ENCODE measurements around the gene ANAPC7.
"Not testable (repeated sequence)": the region's sequence is repeated elsewhere in the genome, so short reads cannot be mapped to it uniquely, and the experiment has no call there.

Gene ANAPC7

GRCh38 chr12:110342157-110342556 is 61.4 kb downstream of the ANAPC7 start:
- H3K4me3 ChIP-seq (ENCODE audit: low read depth, low read length): no peak overlapping the region
- in situ Hi-C loops (cut with HindIII; ENCODE audit: low sequenced_read_pairs): no loop called here
- no peak for TF ChIP-seq CTCF (IDR thresholded peaks at IDR 0.05; ENCODE audit: low read depth, low read length, missing control alignments)

GRCh38 chr12:110340706-110341105 is 62.8 kb downstream of the ANAPC7 start:
- no peak for DNase-seq (ENCODE audit: low read depth)
- no peak overlapping the region for H3K4me3 ChIP-seq (ENCODE audit: low read depth, low read length)
- TF ChIP-seq CTCF (IDR thresholded peaks at IDR 0.05; ENCODE audit: low read depth, low read length, missing control alignments): no peak
- in situ Hi-C loops (cut with HindIII; ENCODE audit: low sequenced_read_pairs): no loop called here

More at GRCh38 chr12:110342157-110342556, 61.4 kb downstream of the ANAPC7 start:
- no peak for DNase-seq (ENCODE audit: low read depth)

- H3K4me3 ChIP-seq (ENCODE audit: low read depth, low read length); DNase-seq (ENCODE audit: low read depth); in situ Hi-C loops (cut with HindIII; ENCODE audit: low sequenced_read_pairs): not testable (repeated sequence)
Observed at GRCh38 chr12:110340261-110340660, 63.2 kb downstream of the ANAPC7 start.

GRCh38 chr12:110339184-110339952 is 64.1 kb downstream of the ANAPC7 start:
- TF ChIP-seq CTCF (IDR thresholded peaks at IDR 0.05; ENCODE audit: low read depth, low read length, missing control alignments): no peak
- no peak for DNase-seq (ENCODE audit: low read depth)
- H3K4me3 ChIP-seq (ENCODE audit: low read depth, low read length): no peak overlapping the region
- in situ Hi-C loops (cut with HindIII; ENCODE audit: low sequenced_read_pairs): no loop called here

- peak; percentile 18 for TF ChIP-seq CTCF (IDR thresholded peaks at IDR 0.05; ENCODE audit: low read depth, low read length, missing control alignments)
- in situ Hi-C loops (cut with HindIII; ENCODE audit: low sequenced_read_pairs): no loop called here
- no peak overlapping the region for H3K4me3 ChIP-seq (ENCODE audit: low read depth, low read length)
- no peak for DNase-seq (ENCODE audit: low read depth)
Observed at GRCh38 chr12:110338754-110339153, 64.8 kb downstream of the ANAPC7 start.

- no peak for TF ChIP-seq CTCF (IDR thresholded peaks at IDR 0.05; ENCODE audit: low read depth, low read length, missing control alignments)
- in situ Hi-C loops (cut with HindIII; ENCODE audit: low sequenced_read_pairs): no loop called here
- DNase-seq (ENCODE audit: low read depth): no peak
- no peak overlapping the region for H3K4me3 ChIP-seq (ENCODE audit: low read depth, low read length)
Observed at GRCh38 chr12:110337912-110338710, 65.4 kb downstream of the ANAPC7 start.
